ENCODE data around the gene ELOA.

DNA sequence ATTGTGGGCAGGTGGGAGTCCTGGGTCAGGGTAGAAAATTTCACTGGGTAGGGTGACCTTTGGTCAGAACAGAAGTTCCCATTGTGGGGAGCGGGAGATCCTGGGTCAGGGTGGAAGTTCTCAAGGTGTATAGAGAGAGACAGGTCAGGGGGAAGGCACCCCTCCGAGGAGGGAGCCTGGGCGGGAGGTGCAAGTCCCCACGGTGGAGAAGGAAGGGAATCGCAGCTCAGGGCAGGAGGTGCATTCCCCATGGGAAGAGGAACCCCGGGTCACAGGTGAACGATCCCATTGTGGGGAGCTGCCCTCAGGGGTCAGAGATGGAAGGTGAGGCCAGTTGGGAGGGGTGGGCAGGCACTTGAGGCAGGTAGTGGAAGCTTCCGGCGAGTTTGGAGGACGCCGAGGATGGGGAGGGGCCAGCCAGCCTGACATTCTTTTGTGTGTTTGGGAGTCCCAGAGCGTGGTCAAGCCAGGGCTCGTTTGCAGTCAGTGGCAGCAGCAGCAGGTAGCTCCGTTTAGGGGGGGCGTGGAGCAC lies 48.3 kb downstream of the ELOA start:
- TF ChIP-seq, protein P1, sequence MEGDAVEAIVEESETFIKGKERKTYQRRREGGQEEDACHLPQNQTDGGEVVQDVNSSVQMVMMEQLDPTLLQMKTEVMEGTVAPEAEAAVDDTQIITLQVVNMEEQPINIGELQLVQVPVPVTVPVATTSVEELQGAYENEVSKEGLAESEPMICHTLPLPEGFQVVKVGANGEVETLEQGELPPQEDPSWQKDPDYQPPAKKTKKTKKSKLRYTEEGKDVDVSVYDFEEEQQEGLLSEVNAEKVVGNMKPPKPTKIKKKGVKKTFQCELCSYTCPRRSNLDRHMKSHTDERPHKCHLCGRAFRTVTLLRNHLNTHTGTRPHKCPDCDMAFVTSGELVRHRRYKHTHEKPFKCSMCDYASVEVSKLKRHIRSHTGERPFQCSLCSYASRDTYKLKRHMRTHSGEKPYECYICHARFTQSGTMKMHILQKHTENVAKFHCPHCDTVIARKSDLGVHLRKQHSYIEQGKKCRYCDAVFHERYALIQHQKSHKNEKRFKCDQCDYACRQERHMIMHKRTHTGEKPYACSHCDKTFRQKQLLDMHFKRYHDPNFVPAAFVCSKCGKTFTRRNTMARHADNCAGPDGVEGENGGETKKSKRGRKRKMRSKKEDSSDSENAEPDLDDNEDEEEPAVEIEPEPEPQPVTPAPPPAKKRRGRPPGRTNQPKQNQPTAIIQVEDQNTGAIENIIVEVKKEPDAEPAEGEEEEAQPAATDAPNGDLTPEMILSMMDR (IDR thresholded peaks at IDR 0.05; ENCODE audit: insufficient read depth, low read length, poor library complexity, severe bottlenecking), result no peak
- no peak for TF ChIP-seq EZH2phosphoT487 (conservative IDR thresholded peaks at IDR 0.05; ENCODE audit: low read length)
